ENCODE measurements around the gene PSMD4.
"Not testable (repeated sequence)": the region's sequence is repeated elsewhere in the genome, so short reads cannot be mapped to it uniquely, and the experiment has no call there.

PSMD4 gene

GRCh38 chr1:151254217-151255213 is at the start of gene PSMD4:
PSMD4 (plus strand) TSS chr1:151254734; CDS start chr1:151254783, 49 bp downstream.
- DNase-seq (ENCODE audit: low spot score): peak; percentile 97

- not testable (repeated sequence) for DNase-seq (ENCODE audit: low spot score)
Observed at GRCh38 chr1:151205381-151205965, 49.1 kb upstream of the PSMD4 start.

GRCh38 chr1:151210830-151211229 is 43.7 kb upstream of the PSMD4 start:
- no peak for DNase-seq (ENCODE audit: low spot score)

- no peak for DNase-seq (ENCODE audit: low spot score)
Observed at GRCh38 chr1:151211972-151212705, 42.4 kb upstream of the PSMD4 start.

- no peak for DNase-seq (ENCODE audit: low spot score)
Observed at GRCh38 chr1:151213560-151213959, 41.0 kb upstream of the PSMD4 start.

GRCh38 chr1:151221616-151222015 is 32.9 kb upstream of the PSMD4 start:
- DNase-seq (ENCODE audit: low spot score): no peak

- no peak for DNase-seq (ENCODE audit: low spot score)
Observed at GRCh38 chr1:151222130-151222529, 32.4 kb upstream of the PSMD4 start.

GRCh38 chr1:151235235-151235634 is 19.3 kb upstream of the PSMD4 start:
- no peak for DNase-seq (ENCODE audit: low spot score)

GRCh38 chr1:151237678-151238466 is 16.7 kb upstream of the PSMD4 start:
- no peak for DNase-seq (ENCODE audit: low spot score)

- no peak for DNase-seq (ENCODE audit: low spot score)
Observed at GRCh38 chr1:151238467-151238739, 16.1 kb upstream of the PSMD4 start.

GRCh38 chr1:151242442-151242841 is 12.1 kb upstream of the PSMD4 start:
- no peak for DNase-seq (ENCODE audit: low spot score)

GRCh38 chr1:151243683-151244216 is 10.8 kb upstream of the PSMD4 start:
- no peak for DNase-seq (ENCODE audit: low spot score)

GRCh38 chr1:151246786-151247185 is 7.7 kb upstream of the PSMD4 start:
- no peak for DNase-seq (ENCODE audit: low spot score)

- peak; percentile 58 for DNase-seq (ENCODE audit: low spot score)
Observed at GRCh38 chr1:151251656-151252470, 2.7 kb upstream of the PSMD4 start.

- DNase-seq (ENCODE audit: low spot score): no peak
Observed at GRCh38 chr1:151255381-151255780, 847 bp downstream of the PSMD4 start.

- no peak for DNase-seq (ENCODE audit: low spot score)
Observed at GRCh38 chr1:151259351-151259750, 4.8 kb downstream of the PSMD4 start.

GRCh38 chr1:151265446-151266236 is 11.1 kb downstream of the PSMD4 start:
- DNase-seq (ENCODE audit: low spot score): no peak

GRCh38 chr1:151266315-151266714 is 11.8 kb downstream of the PSMD4 start:
- DNase-seq (ENCODE audit: low spot score): no peak

- no peak for DNase-seq (ENCODE audit: low spot score)
Observed at GRCh38 chr1:151266821-151267220, 12.3 kb downstream of the PSMD4 start.

GRCh38 chr1:151267760-151268159 is 13.2 kb downstream of the PSMD4 start:
- DNase-seq (ENCODE audit: low spot score): no peak

Measured in putamen (tissue), 1 donor.